ENCODE measurements around the gene EPHB4. TPM values are rescaled to one million over a fixed set of nuclear protein-coding genes. Genes with fewer than 3 reads are reported as not detected.
"Not testable (repeated sequence)": the region's sequence is repeated elsewhere in the genome, so short reads cannot be mapped to it uniquely, and the experiment has no call there.

The EPHB4 gene
- total and polyA plus RNA-seq, 2 donors (not counting 3 experiments of a cell fraction or from before 2014, with no cell fraction given): 193 to 274 TPM

- H3K9me1 ChIP-seq (replicated peaks; ENCODE audit: control insufficient read depth, extremely low read depth, insufficient read depth, low read length): no peaks in the 10 kb centered on the region
Measured at GRCh38 chr7:100817097-100817496, 10.2 kb downstream of the EPHB4 start.

GRCh38 chr7:100816515-100816914 lies 10.8 kb downstream of the EPHB4 start:
- not testable (repeated sequence) for H2AFZ ChIP-seq (ENCODE audit: low read depth, low read length)

More at GRCh38 chr7:100817097-100817496, 10.2 kb downstream of the EPHB4 start:
- FAIRE-seq: no peak
- Histone ChIP-seq H2AFZ (ENCODE audit: low read depth, low read length) (no peak overlapping the region), H3K27me3 (ENCODE audit: control insufficient read depth in 2 of 2, insufficient read depth in 2 of 2, low read length in 2 of 2) (no peaks in the 10 kb centered on the region), H3K4me2 (ENCODE audit: insufficient read depth, low read length) (no peak overlapping the region), H3K79me2 (ENCODE audit: control insufficient read depth, insufficient read depth, low read length) (peaks cover 16% of the 10 kb centered on the region), H3K36me3 (ENCODE audit: control insufficient read depth in 2 of 2, extremely low read depth in 1 of 2, insufficient read depth in 2 of 2, low read length in 2 of 2) (peaks cover 35 to 71% of the 10 kb centered on the region in 2 experiments), H3K9ac (replicated peaks; ENCODE audit: extremely low read depth, insufficient read depth, low read length) (no peak overlapping the region), H3K27ac (ENCODE audit: insufficient read depth, low read depth, low read length) (no peak overlapping the region), H3K4me3 (replicated peaks in 1 of 3; ENCODE audit: insufficient read depth in 1 of 3, low read depth in 1 of 3, low read length in 3 of 3) (no peak overlapping the region), H3K9me3 (replicated peaks; ENCODE audit: control insufficient read depth, insufficient read depth, low read length) (no peaks in the 10 kb centered on the region), H4K20me1 (replicated peaks; ENCODE audit: control insufficient read depth, extremely low read depth, insufficient read depth, low read length) (no peaks in the 10 kb centered on the region), H3K4me1 (ENCODE audit: control insufficient read depth, extremely low read depth, insufficient read depth, low read length) (no peaks in the 10 kb centered on the region)
- intact Hi-C loops (cut with micrococcal nuclease) (no loop called here), dilution Hi-C loops (cut with MboI; ENCODE audit: extremely low pct_ligation_motif_present, low sequenced_read_pairs) (no loop called here)
- TF ChIP-seq MAX (IDR thresholded peaks at IDR 0.05; ENCODE audit: insufficient read depth, insufficient read length): no peak
- no peak for TF ChIP-seq JUN (IDR thresholded peaks at IDR 0.05; ENCODE audit: borderline replicate concordance, insufficient read depth, insufficient read length, low read depth)
- TF ChIP-seq GATA2 (IDR thresholded peaks at IDR 0.05; ENCODE audit: insufficient read depth, insufficient read length, low read depth, low read length): no peak
- no peak for TF ChIP-seq CTCF (IDR thresholded peaks at IDR 0.05; ENCODE audit: extremely low read depth in 1 of 2, insufficient read depth in 1 of 2, low read depth in 1 of 2, low read length in 2 of 2)
- no peak for TF ChIP-seq FOS (IDR thresholded peaks at IDR 0.05; ENCODE audit: borderline replicate concordance, insufficient read depth, low read length)
- TF ChIP-seq POLR2AphosphoS5 (IDR thresholded peaks at IDR 0.05; ENCODE audit: insufficient read depth, low read depth, low read length): no peak
- no peak for TF ChIP-seq EZH2 (IDR thresholded peaks at IDR 0.05; ENCODE audit: borderline replicate concordance, low read depth, low read length, severe bottlenecking)
- no peak for TF ChIP-seq POLR2A (IDR thresholded peaks at IDR 0.05; ENCODE audit: low read depth, low read length)
- TF ChIP-seq MYC (IDR thresholded peaks at IDR 0.05; ENCODE audit: low read depth, low read length): no peak
- ChIA-PET POLR2A (interaction anchor here (0.7 kb wide), 1 partner anchor 131 kb away, joined by 4 read pairs; no protein-coding TSS in a partner anchor), CTCF (interaction anchor here (1.0 to 4.5 kb wide), 4 partner anchors 10 to 41 kb away, joined by 3 to 29 read pairs (median 7); partner anchors contain the start of genes EPHB4 and SLC12A9)
- BruUV-seq (replicated peaks): no TSS peak
- DNase-seq (ENCODE audit: low read depth, low spot score): no peak

More at GRCh38 chr7:100816515-100816914, 10.8 kb downstream of the EPHB4 start:
- H4K20me1 ChIP-seq (replicated peaks; ENCODE audit: control insufficient read depth, extremely low read depth, insufficient read depth, low read length); FAIRE-seq; H3K9me1 ChIP-seq (replicated peaks; ENCODE audit: control insufficient read depth, extremely low read depth, insufficient read depth, low read length); H3K27ac ChIP-seq (ENCODE audit: insufficient read depth, low read depth, low read length); DNase-seq (ENCODE audit: low read depth, low spot score); H3K4me2 ChIP-seq (ENCODE audit: insufficient read depth, low read length); H3K9ac ChIP-seq (replicated peaks; ENCODE audit: extremely low read depth, insufficient read depth, low read length); BruUV-seq (replicated peaks); dilution Hi-C loops (cut with MboI; ENCODE audit: extremely low pct_ligation_motif_present, low sequenced_read_pairs); H3K4me3 ChIP-seq (replicated peaks in 1 of 3; ENCODE audit: insufficient read depth in 1 of 3, low read depth in 1 of 3, low read length in 3 of 3); H3K27me3 ChIP-seq (ENCODE audit: control insufficient read depth in 2 of 2, insufficient read depth in 2 of 2, low read length in 2 of 2); H3K9me3 ChIP-seq (replicated peaks; ENCODE audit: control insufficient read depth, insufficient read depth, low read length); intact Hi-C loops (cut with micrococcal nuclease); H3K4me1 ChIP-seq (ENCODE audit: control insufficient read depth, extremely low read depth, insufficient read depth, low read length): not testable (repeated sequence)
- ChIA-PET POLR2A (interaction anchor here (1.1 kb wide), 1 partner anchor 11 kb away, joined by 3 read pairs; no protein-coding TSS in a partner anchor), CTCF (interaction anchor here (0.8 to 4.5 kb wide), 6 partner anchors 9 to 41 kb away, joined by 3 to 29 read pairs (median 4); partner anchors contain the start of genes EPHB4 and SLC12A9)
- peaks cover 13% of the 10 kb centered on the region for H3K79me2 ChIP-seq (ENCODE audit: control insufficient read depth, insufficient read depth, low read length)
- peaks cover 33 to 70% of the 10 kb centered on the region in 2 experiments for H3K36me3 ChIP-seq (ENCODE audit: control insufficient read depth in 2 of 2, extremely low read depth in 1 of 2, insufficient read depth in 2 of 2, low read length in 2 of 2)

Data from endothelial cell of umbilical vein (primary cell).